ENCODE measurements around the gene IGF2BP3.
"Not testable (repeated sequence)": the region's sequence is repeated elsewhere in the genome, so short reads cannot be mapped to it uniquely, and the experiment has no call there.

Gene IGF2BP3

DNA sequence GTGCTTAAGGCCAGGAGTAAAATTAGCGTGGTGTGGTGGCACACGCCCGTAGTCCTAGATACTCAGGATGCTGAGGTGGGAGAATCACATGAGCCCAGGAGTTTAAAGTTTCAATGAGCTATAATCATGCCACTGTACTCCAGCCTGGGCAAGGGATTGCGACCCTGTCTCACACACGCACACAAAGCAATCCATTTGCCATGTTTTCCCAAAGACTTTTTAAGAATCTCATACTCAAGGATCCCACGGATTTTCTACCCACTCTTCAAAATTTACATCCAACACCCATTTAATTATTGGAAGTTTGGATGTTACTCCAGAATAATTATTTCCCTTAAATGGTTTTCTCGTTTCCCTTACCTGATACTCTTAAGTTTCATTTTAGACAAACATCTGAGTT is 47.9 kb downstream of the IGF2BP3 start:
- DNase-seq (ENCODE audit: low read depth): no peak

DNA sequence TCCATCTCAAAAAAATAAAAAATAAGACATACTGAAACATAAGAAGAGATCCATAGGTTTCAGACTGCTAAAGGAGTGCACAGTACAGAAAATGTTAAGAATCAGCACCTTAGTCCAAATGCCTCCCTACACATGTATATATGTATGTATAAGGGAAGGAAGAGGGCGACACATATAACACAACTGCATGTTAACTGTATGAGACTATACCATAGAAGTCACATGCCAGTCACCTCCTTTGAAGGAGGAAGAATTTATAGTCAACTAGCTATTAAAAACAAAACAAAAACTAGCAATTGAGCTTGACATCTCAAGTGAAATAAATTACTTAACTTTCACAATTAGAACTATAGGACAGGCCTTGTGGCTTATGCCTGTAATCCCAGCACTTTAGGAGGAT is 50.4 kb downstream of the IGF2BP3 start:
- no peak for DNase-seq (ENCODE audit: low read depth)

DNA sequence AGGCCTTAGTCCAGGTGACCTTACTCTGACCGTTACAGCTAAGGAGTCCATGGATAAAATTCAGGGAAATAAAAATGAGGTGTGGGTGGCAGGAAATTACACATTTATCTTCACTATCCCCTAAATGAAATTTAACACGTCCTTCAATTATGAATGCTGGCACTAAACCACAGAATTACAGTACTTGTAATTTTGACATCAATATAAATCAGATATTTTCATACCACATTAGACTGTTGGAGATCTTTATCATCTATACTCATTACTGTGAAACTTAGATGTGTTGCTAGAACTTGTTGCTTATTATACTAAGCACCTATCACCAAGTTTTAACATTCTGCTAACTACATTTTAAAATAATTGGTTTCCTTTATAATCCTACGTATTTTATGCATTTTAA is 51.1 kb downstream of the IGF2BP3 start:
- no peak for DNase-seq (ENCODE audit: low read depth)

DNA sequence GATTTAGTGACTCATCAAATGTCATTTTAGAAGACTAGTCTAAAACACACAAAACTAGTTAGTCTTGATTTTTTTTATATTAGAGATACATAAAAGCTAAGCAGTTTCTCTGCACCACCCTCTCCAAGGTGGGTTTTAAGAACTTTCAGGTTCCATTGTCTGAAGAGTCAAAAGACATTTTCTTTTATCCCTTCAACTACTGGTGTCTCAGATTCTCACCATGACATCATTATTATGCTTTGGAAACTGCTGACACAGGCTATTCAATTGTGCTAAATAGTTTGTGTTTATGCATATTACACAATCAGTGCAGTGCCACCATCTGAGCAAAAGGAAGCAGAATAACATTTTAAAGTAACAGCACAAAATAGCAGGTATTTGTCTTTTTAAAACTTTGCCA is 52.2 kb downstream of the IGF2BP3 start:
- DNase-seq (ENCODE audit: low read depth): no peak

DNA sequence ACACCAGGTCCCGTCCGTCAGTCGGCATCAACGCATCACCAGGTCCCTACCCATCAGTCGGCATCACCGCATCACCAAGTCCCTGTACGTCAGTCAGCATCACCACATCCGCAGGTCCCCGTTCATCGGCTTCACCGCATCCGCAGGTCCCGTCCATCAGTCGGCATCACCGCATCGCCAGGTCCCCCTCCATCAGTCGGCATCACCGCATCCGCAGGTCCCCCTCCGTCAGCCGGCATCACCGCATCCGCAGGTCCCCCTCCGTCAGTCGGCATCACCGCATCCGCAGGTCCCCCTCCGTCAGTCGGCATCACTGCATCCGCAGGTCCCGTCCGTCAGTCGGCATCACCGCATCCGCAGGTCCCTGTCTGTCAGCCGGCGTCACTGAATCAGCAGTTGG is 55.1 kb downstream of the IGF2BP3 start:
- no peak for DNase-seq (ENCODE audit: low read depth)

DNA sequence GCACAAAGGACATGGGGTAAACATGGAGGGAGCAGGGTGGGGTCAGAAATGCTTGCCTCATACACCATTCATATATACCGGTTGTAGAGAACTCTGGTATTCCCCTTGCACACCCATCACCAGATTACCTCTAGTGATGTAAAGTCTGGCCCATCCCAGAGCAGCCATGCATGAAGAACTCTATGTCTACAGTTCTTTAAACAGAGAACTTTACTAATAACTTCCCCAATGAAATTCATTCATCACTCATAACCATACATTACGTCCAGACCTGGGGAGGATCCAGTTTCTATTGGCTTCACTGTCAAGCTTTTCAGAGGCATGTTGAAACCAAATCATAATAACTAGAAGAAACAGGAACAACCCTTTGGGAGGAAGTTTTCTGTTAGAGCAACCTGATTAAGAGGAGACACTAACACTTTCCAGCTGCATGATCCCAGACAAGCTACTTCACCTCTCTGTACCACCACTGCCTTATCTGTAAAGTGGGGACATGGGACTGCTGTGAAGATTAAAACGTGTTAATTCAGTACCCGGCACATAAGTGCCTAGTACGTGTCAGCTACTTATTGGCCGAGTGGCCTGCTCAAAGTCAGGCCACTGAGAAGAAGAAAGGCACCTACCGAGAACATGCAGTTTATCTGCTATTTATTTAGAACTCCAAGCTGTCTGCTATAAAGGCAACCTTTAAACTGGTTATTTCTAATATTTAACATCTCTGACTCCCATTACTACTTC is 59.7 kb downstream of the IGF2BP3 start:
- no peak for DNase-seq (ENCODE audit: low read depth)

DNA sequence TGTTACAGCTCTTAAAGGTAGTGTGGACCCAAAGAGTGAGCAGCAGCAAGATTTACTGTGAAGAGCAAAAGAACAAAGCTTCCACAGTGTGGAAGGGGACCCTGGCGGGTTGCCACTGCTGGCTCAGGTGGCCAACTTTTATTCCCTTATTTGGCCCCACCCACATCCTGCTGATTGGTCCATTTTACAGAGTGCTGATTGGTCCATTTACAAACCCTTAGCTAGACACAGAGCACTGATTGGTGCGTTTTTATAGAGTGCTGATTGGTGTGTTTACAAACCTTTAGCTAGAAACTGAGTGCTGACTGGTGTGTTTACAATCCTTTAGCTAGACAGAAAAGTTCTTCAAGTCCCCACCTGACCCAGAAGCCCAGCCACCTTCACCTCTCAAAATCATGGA is 63.7 kb downstream of the IGF2BP3 start:
- not testable (repeated sequence) for DNase-seq (ENCODE audit: low read depth)

DNA sequence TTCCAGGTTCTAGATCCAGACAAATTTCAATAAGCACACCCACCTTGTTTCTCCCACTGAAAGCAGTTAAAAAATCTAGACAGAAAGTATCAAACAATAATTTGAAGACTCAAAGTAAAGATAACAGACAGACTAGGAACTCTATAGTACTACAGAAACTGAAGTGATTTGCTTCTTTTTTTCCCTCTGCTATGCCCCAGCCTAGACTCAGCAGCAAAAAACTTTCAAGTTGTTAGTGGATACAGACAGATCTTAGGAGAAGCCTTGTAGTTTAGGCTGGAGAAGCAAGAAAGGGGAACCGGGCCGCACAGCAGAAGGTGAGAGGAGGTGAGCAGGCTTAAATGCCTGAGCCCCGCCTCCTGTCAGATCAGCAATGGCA is 65.1 kb downstream of the IGF2BP3 start:
- no peak for DNase-seq (ENCODE audit: low read depth)

DNA sequence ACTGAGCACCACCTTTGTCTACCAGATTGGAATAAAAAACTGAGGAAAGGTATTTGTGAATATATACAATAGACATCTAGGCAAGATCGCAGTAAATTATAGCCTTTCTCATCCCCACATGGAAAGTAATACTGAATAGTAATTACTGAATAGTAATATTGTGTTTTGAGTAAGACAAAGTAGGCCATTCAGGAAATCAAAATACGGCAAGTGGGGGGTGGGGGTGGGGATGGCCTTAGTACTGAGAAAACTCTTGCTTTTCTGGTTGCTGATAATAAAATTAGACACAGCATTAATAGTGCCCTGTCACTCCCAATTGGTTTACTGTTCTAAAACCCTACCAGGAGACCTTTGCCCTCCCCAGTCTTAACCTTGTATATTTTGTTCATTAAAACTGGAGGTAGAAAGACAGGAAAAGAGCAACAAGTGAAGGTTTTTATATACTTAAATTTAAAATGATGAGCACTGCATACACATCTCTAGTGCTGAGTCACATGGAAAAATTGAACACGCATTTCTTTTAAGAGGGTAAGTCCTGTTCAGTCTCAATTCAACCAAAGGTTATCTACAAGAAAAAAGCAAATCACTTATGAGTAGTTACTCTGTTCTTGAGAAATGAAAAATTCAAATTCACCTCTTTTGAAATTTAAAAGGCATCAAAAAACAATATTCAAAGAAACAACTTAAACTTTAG is 65.6 kb downstream of the IGF2BP3 start:
- DNase-seq (ENCODE audit: low read depth): no peak

DNA sequence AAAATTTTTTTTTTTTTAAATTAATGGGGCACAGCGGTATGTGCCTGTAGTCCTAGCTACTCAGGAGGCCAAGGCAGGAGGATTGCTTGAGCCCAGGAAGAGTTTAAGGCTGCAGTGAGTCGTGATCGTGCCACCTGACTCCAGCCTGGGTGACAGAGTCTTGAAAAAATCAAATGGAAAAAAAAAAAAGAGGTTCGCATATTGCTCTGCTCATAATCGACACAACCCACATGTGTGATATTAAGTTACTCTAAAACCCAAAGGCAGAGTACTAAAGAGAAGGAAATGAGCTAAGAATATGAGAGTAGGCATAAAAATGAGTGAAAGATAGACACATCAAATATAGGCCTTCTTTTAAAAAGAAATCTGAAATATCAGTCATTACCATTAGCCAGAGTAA is 66.3 kb downstream of the IGF2BP3 start:
- DNase-seq (ENCODE audit: low read depth): no peak

DNA sequence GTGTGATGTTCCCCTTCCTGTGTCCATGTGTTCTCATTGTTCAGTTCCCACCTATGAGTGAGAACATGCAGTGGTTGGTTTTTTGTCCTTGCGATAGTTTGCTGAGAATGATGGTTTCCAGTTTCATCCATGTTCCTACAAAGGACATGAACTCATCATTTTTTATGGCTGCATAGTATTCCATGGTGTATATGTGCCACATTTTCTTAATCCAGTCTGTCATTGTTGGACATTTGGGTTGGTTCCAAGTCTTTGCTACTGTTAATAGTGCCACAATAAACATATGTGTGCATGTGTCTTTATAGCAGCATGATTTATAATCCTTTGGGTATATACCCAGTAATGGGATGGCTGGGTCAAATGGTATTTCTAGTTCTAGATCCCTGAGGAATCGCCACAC is 72.2 kb downstream of the IGF2BP3 start:
- DNase-seq (ENCODE audit: low read depth): not testable (repeated sequence)

DNA sequence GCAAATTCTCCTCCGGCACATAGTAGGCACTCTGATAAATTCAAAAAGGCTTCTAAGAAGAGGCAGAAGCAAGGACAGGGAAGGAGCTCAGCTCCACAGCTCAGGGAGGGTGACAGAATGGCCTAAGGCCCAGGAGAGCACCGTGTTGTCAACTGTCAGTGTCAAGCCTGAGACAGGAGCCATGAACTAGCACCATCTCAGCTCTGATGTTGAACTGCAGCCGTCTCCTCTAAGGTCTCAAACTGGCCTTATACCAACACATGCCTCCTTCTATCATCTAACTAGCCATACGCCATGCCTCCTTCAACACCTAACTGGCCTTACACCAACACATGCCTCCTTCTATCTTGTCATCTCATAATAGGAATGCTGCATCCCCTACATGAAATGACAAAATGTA is 73.0 kb downstream of the IGF2BP3 start:
- no peak for DNase-seq (ENCODE audit: low read depth)

DNA sequence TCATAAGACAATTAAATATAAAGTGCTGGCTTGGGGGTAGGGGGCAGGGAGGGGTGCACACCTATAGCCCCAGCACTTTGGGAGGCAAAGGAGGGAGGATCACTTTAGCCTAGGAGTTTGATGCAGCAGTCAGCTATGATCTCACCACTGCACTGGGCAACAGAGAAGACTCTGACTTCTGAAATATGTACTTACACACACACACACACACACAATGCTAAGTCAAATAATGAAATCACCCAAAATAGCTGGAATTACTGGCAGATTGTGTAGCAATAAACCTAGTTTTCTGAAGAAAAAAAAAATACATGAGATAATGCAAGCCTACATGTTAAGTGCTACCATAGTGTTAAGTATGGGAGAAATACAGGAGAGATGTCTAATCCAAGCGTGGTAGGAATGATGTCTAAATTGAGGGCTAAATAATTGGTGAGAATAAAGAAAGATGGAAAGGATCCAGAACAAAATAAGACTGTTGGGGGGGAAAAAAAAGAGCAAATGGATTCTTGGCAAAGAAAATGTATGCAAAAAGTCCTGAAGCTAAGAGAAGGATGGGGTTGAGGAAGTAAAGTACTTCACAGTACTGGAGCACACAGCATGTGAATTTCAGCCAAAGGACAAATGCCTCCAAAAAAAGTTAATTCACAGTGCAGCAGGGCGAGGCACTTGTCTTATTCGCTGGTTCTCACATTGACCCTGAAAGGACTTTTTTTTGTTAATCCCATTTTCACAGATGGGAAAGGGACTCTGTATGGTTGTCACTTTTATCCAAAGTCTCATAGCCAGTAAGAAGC is 73.9 kb downstream of the IGF2BP3 start:
- DNase-seq (ENCODE audit: low read depth): no peak

DNA sequence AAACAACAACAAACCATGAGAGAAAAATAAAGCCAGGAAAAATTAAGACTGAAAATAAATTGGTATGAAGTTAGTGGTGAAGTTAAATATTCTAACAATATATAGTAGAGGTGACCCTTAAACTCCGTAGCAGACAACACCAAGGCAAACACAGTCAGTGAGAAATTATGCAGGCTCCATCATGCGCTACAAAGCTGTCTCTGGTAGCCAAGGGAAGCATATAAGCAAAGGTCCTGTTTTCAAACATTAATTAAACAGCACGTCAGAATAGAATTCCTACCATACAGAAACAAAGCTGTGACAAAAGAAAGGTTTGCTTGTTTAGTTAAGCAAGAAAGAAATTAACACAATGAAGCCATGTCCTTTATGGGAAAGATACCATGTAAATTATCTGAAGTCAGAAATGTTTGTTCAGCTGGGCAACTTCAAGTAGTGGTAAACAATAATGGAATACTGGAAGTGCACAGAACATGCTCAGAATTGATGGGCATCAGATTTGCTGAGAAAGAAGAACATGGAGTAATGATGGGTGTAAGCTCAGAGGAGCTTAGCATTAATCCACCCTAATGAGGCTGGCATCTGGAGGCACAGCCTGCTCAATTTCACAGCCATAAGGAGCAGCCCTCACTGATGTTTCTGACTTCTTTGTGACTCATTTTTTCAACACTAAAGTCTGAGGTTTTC is 75.7 kb downstream of the IGF2BP3 start:
- DNase-seq (ENCODE audit: low read depth): no peak

DNA sequence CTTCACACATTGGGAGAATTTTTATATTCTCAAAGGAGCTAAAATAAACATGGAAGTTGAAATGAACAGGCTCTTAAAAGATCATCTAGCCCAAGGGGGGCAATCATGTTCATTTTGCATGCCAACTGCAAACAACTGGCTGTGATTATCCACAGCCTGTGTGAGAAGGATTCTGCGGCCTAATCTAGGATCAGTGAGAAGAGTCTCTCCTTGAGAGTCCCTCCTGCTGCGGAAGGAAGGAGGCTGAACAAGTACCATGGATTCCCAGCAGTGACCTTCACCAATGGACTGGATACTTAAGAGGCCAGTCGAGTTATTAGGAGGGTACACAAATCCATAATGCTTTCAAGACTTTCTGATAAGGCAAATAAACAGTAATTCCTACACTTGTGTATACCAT is 76.7 kb downstream of the IGF2BP3 start:
- no peak for DNase-seq (ENCODE audit: low read depth)

DNA sequence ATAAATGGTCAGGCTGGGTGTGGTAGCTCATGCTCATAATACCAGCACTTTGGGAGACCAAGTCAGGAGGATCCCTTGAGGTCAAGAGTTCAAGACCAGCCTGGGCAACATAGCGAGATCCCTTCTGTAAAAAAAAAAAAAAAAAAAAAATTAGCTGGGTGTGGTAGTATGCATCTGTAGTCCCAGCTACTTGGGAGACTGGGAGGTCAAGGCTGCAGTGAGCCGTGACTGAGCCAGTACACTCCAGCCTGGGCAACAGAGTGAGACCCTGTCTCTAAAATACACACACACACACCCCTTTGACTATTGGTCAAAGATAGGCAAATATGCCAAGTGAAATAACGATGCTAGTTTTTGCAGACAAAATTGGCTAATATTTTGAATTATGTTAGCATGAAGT is 80.6 kb downstream of the IGF2BP3 start:
- no peak for DNase-seq (ENCODE audit: low read depth)

DNA sequence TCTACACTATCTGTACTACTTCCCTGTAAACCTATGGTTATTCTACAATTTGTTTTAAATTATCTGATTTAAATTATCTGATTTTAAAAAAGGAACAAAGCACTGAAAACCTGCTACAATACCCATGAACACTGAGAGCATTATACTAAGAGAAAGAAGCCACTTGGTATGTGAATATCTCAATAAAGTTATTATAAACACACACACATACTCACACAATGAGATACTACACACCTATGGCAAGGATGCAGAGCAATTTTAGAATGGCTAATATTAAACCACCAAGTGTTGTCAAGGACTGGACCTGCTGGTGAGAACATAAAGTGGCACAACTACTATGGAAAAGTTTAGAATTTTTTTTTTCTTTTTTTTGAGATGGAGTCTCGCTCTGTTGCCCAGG is 82.7 kb downstream of the IGF2BP3 start:
- DNase-seq (ENCODE audit: low read depth): no peak

DNA sequence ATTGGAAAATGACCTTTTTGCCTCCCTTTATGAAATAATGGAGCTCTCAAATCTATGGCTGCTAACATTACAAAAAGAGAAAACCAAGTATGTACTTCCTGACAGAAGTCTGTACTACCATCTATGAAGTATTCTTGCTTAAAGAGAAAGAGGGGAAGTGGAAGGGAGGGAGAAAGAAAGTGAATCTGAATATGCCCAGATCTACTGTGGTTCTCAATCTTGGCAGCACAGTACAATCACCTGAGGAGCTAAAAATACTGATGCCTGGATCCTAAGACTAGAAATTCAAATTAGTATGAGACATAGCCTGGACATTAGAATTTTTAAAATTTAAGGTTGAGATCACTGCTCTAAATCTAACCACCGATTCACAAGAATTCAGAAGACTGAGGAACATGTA is 85.2 kb downstream of the IGF2BP3 start:
- no peak for DNase-seq (ENCODE audit: low read depth)

DNA sequence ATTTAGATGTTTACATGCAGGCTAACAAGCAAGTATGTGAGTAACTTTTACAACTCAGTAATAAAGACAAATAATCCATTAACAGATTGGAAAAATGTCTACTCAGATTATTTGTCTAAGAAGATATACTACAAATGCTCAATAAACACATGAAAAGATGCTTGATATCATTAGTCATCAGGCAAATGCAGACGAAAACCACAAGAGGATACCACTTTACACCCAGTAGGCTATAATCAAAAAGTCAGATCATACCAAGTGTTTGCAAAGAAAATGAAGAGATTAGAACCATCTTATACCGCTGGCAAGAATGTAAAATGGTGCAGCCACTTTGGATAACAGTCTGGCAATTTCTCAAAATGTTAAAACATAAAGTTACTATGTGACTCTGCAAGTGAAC is 87.1 kb downstream of the IGF2BP3 start:
- no peak for DNase-seq (ENCODE audit: low read depth)

DNA sequence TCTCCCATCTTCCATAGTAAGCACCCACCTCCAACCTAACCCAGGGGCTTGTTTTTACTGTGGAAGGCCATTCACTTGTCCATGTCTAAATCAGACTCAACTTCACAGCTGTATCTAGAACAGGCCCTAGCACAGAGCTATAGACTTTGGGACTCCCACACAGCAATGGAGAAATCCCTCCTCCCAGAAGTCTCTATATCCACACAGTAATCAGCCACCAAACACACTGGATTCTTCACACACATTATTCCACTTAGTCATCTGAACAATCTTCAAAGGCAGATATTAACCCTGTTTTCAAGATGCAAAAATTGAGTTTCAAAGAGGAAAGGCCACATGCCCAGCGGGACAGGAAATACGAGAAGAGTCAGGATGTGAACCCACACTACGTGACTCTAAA is 89.3 kb downstream of the IGF2BP3 start:
- no peak for DNase-seq (ENCODE audit: low read depth)

DNA sequence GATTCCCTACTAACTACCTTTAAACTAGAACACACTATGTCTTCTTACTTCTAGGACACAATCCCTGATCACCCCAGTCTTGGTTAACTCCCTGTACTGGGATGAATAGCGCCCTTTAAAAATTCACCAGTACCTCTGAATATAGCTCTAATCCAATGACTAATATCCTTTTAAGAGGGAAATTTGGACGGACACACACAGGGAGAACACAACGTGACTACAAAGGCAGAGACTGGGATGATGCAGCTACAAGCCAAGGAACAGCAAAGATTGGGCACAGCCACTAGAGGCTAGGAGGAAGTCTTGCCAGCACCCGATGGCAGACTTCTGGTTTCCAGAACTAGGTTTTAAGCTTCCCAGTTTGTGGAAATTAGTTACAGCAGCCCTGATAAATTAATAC is 89.7 kb downstream of the IGF2BP3 start:
- DNase-seq (ENCODE audit: low read depth): no peak

DNA sequence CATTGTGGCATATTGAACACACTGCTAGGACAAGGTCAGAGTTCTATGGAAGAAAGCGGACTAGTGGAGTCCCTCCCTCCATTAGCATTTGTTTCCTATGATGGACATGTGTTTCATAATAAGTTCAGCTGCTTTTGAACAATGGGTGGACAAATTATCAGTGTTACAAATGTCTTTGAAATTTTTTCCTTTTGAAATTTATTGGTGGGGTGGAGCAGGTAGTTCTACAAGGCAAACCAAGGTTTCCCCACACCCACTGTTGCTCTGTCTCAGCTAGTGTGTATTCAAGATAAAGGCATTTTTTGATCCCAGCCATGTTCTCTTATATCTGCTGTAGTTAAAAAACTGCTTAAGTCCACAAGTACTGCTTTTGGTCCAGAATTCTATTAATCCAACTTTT is 91.3 kb downstream of the IGF2BP3 start:
- no peak for DNase-seq (ENCODE audit: low read depth)

DNA sequence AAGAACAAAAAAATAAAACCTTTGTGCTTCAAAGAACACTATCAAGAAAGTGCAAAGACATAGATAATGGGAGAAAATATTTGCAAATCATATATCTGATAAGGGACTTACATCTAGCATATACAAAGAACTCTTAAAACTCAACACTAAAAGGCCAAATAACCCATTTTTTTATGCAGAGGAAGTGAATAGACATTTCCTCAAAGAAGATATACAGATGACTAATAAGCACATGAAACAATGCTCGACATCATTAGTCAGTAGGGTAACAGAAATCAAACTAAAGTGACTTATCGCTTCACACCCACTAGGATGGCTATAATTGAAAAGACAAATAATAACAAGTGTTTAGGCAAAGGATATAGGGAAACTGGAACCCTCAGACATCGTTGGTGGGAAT is 93.2 kb downstream of the IGF2BP3 start:
- DNase-seq (ENCODE audit: low read depth): no peak
